ENCODE data around the gene ARSG.

DNA sequence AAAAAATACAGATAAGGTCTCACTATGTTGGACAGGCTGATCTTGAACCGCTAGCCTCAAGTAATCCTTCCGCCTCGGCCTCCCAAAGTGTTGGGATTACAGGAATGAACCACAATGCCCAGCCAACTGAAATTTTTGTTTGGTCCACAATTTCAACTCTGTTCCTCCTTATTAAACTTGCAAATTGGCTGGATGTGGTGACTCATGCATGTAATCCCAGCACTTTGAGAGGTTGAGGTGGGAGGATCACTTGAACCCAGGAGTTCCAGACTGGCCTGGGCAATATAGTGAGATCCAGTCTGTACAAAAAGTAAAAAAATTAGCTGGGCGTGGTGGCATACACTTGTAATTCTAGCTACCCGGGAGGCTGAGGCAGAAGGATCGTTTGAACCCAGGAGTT lies 13.4 kb downstream of the ARSG start:
- no peak for TF ChIP-seq NFIC (IDR thresholded peaks at IDR 0.05)
- TF ChIP-seq, protein P1, sequence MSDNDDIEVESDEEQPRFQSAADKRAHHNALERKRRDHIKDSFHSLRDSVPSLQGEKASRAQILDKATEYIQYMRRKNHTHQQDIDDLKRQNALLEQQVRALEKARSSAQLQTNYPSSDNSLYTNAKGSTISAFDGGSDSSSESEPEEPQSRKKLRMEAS (IDR thresholded peaks at IDR 0.05) = no peak
- no peak for TF ChIP-seq YY1 (IDR thresholded peaks at IDR 0.05; ENCODE audit: low read depth)
- TF ChIP-seq TEAD4 (IDR thresholded peaks at IDR 0.05) = no peak
- TF ChIP-seq EGR1 (IDR thresholded peaks at IDR 0.05) = no peak
- TF ChIP-seq, protein P2, sequence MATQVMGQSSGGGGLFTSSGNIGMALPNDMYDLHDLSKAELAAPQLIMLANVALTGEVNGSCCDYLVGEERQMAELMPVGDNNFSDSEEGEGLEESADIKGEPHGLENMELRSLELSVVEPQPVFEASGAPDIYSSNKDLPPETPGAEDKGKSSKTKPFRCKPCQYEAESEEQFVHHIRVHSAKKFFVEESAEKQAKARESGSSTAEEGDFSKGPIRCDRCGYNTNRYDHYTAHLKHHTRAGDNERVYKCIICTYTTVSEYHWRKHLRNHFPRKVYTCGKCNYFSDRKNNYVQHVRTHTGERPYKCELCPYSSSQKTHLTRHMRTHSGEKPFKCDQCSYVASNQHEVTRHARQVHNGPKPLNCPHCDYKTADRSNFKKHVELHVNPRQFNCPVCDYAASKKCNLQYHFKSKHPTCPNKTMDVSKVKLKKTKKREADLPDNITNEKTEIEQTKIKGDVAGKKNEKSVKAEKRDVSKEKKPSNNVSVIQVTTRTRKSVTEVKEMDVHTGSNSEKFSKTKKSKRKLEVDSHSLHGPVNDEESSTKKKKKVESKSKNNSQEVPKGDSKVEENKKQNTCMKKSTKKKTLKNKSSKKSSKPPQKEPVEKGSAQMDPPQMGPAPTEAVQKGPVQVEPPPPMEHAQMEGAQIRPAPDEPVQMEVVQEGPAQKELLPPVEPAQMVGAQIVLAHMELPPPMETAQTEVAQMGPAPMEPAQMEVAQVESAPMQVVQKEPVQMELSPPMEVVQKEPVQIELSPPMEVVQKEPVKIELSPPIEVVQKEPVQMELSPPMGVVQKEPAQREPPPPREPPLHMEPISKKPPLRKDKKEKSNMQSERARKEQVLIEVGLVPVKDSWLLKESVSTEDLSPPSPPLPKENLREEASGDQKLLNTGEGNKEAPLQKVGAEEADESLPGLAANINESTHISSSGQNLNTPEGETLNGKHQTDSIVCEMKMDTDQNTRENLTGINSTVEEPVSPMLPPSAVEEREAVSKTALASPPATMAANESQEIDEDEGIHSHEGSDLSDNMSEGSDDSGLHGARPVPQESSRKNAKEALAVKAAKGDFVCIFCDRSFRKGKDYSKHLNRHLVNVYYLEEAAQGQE (IDR thresholded peaks at IDR 0.05; ENCODE audit: low read depth) = no peak
- TF ChIP-seq FOXM1 (IDR thresholded peaks at IDR 0.05; ENCODE audit: borderline replicate concordance, low read depth) = no peak
